ENCODE results near the gene COMMD2.

DNA sequence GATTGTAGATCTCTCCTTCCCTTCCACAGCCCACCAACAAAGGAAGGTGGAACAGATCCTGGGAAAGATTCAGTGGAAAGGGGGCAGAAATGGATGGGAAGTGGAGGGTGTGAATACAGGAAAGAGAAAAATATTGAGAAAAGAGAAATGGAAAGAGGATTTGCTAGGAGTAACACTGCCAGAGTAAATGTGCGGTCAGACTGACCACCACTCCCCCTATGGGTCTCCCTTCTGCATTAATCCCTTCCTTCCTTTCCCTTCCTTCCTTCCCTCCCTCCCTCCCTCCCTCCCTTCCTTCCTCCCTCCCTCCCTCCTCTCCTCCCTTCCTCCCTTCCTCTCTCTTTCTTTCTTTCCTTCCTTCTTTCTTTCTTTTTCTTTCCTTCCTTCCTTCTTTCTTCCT is 12.0 kb upstream of the COMMD2 start:
- TF ChIP-seq, protein P1, sequence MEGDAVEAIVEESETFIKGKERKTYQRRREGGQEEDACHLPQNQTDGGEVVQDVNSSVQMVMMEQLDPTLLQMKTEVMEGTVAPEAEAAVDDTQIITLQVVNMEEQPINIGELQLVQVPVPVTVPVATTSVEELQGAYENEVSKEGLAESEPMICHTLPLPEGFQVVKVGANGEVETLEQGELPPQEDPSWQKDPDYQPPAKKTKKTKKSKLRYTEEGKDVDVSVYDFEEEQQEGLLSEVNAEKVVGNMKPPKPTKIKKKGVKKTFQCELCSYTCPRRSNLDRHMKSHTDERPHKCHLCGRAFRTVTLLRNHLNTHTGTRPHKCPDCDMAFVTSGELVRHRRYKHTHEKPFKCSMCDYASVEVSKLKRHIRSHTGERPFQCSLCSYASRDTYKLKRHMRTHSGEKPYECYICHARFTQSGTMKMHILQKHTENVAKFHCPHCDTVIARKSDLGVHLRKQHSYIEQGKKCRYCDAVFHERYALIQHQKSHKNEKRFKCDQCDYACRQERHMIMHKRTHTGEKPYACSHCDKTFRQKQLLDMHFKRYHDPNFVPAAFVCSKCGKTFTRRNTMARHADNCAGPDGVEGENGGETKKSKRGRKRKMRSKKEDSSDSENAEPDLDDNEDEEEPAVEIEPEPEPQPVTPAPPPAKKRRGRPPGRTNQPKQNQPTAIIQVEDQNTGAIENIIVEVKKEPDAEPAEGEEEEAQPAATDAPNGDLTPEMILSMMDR (IDR thresholded peaks at IDR 0.05) = no peak
- TF ChIP-seq POLR2A (IDR thresholded peaks at IDR 0.05; ENCODE audit: low read depth) (no peak), EP300 (IDR thresholded peaks at IDR 0.05) (no peak), POLR2AphosphoS5 (IDR thresholded peaks at IDR 0.05) (no peak)
